Measurements from ENCODE around the gene AQP6. TPM values are rescaled to one million over a fixed set of nuclear protein-coding genes. Genes with fewer than 3 reads are reported as not detected.

The AQP6 gene
- total and polyA plus RNA-seq, 8 donors: 0.06 to 0.31 (median 0.14) TPM; not detected in 4

DNA sequence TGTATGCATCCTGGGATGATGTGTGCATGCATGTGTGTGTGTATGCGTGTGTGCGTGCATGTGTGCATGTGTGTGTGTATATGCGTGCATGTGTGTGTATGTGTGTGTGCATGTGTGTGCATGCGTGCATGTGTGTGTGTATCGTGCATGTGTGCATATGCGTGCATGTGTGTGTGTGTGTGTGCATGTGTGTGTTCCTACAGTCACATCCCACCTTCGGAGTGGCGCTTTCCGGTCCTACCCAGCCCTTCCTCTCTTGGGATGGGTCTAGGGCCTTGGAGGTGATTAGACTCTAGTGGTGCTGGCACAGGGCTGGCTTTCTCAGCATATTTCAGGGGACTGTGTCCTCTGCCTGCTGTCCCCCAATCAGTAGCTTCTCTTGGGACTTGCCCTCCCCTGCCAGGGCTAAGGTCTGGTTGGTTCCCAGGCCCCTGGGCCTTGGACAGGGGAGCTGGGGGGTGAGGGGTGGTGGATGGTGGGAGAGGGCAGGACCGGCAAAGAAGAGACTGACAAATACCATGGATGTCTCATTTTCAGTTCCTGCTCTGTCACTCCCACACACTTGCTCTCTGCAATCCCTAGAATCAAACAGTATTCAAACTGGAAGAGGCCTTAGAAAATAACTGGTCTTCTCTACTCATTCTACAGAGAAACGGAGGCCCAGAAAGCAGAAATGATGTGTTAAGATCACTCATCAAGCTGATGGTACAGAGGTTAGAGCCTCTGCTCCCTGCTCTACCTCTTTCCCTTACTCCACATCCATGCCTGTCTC is 47.1 kb upstream of the AQP6 start:
- 87 to 89% methylated on average over 11 of the region's 11 CpGs for WGBS, 2 donors
- no peak for DNase-seq
- Histone ChIP-seq H3K4me1 (peaks cover 0 to 6% (median 4%) of the 10 kb centered on the region in 3 donors), H3K9me3 (no peaks in the 10 kb centered on the region), H3K27me3 (no peaks in the 10 kb centered on the region), H3K36me3 (no peaks in the 10 kb centered on the region), H3K4me3 (no peak overlapping the region), H3K27ac (no peak overlapping the region)
- no peak for FAIRE-seq
- intact Hi-C loops (cut with DNase I): no loop called here
- TF ChIP-seq, protein P1, sequence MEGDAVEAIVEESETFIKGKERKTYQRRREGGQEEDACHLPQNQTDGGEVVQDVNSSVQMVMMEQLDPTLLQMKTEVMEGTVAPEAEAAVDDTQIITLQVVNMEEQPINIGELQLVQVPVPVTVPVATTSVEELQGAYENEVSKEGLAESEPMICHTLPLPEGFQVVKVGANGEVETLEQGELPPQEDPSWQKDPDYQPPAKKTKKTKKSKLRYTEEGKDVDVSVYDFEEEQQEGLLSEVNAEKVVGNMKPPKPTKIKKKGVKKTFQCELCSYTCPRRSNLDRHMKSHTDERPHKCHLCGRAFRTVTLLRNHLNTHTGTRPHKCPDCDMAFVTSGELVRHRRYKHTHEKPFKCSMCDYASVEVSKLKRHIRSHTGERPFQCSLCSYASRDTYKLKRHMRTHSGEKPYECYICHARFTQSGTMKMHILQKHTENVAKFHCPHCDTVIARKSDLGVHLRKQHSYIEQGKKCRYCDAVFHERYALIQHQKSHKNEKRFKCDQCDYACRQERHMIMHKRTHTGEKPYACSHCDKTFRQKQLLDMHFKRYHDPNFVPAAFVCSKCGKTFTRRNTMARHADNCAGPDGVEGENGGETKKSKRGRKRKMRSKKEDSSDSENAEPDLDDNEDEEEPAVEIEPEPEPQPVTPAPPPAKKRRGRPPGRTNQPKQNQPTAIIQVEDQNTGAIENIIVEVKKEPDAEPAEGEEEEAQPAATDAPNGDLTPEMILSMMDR (IDR thresholded peaks at IDR 0.05): no peak
- ATAC-seq: no peak

DNA sequence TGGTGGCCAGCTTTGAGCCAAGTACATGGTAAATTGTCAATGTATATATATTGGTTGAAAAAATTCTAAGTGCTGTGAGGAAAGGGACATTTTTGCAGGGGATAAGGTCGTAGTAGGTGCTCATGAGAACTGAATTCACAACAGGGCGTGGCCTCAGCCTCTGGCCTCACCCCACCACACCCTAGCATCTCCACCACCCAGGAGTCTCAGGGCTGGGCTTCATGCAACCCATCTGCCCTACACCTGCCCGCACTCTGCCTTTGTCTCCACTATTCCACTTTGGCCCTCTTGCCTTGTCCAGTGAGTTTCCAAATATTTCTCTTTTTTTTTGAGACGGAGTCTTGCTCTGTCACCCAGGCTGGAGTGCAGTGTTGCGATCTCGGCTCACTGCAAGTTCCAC is 44.3 kb upstream of the AQP6 start:
- TF ChIP-seq, protein P1 (IDR thresholded peaks at IDR 0.05): no peak
- intact Hi-C loops (cut with DNase I): no loop called here
- Histone ChIP-seq H3K27me3 (no peaks in the 10 kb centered on the region), H3K27ac (no peak overlapping the region), H3K4me3 (no peak overlapping the region), H3K4me1 (no peaks in the 10 kb centered on the region), H3K9me3 (no peaks in the 10 kb centered on the region), H3K36me3 (no peaks in the 10 kb centered on the region)
- ATAC-seq (no peak), DNase-seq (no peak), FAIRE-seq (no peak)
- 85 to 89% methylated on average over 6 of the region's 6 CpGs for WGBS, 2 donors

DNA sequence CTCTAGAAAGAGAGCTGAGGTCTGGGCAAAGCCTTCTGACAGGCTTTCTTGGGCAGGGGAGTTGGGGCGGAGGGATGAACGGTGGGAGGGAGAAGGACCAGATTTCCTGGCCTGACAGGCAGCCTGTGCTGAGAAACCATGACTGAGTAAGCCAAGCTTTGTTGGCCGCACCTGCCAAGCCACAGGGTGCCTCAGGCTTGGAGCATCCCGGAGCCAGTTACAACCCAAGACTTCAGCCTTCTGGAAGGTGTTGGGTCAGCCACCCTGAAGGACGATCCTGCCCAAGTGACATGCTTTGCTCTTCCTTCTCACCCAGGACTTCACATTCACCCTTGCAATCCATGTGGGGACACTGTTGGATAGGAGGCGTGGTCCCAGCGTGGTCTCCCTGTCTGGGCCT is 43.2 kb upstream of the AQP6 start:
- WGBS, 2 donors: 73 to 78% methylated on average over 7 of the region's 7 CpGs
- Histone ChIP-seq H3K4me1 (no peaks in the 10 kb centered on the region), H3K27ac (no peak overlapping the region), H3K27me3 (no peaks in the 10 kb centered on the region), H3K9me3 (no peaks in the 10 kb centered on the region), H3K4me3 (no peak overlapping the region), H3K36me3 (no peaks in the 10 kb centered on the region)
- TF ChIP-seq, protein P1 (IDR thresholded peaks at IDR 0.05): no peak
- ATAC-seq (no peak), FAIRE-seq (no peak), DNase-seq (no peak)
- intact Hi-C loops (cut with DNase I): no loop called here

DNA sequence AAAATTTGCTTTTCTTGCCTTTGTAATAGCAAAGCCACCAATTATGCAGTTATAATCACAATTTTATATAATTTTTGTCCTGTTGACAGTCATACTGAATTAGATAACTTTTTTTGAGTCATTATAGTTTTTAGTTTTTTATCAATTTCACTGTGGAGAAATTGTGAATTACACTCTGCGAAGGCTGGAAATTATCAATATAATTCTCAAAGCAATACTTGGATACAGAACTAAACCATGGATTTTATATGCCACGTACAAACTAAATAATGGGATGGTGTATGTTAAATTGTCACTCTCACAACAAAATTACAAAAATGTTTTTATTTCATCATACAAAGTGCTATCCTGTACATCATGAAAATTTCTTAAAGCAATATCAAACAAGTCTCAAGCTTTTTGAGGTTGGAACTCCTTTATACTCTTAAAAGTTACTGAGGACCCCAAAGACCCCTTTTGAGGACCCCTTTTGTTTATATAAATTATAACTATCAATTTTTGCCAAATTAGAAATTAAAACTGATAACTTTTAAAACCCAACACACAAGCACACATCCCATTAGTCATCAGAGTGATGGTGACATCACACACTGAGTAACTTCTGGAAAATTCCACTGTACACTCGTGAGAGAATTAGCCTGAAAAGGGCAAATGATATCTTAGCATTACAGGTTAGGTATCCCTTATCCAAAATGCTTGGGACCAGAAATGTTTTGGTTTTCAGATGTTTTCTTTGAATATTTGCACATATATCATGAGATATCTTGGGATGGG is 42.0 kb upstream of the AQP6 start:
- Histone ChIP-seq H3K4me1 (no peaks in the 10 kb centered on the region), H3K27ac (no peak overlapping the region), H3K27me3 (no peaks in the 10 kb centered on the region), H3K4me3 (no peak overlapping the region), H3K9me3 (no peaks in the 10 kb centered on the region), H3K36me3 (no peaks in the 10 kb centered on the region)
- no peak for FAIRE-seq
- TF ChIP-seq, protein P1 (IDR thresholded peaks at IDR 0.05): no peak
- intact Hi-C loops (cut with DNase I): no loop called here
- peak in 1 of 4 donors; percentile 49 for ATAC-seq
- no peak for DNase-seq
- WGBS, 2 donors: 48 to 62% methylated on average over 3 of the region's 3 CpGs

DNA sequence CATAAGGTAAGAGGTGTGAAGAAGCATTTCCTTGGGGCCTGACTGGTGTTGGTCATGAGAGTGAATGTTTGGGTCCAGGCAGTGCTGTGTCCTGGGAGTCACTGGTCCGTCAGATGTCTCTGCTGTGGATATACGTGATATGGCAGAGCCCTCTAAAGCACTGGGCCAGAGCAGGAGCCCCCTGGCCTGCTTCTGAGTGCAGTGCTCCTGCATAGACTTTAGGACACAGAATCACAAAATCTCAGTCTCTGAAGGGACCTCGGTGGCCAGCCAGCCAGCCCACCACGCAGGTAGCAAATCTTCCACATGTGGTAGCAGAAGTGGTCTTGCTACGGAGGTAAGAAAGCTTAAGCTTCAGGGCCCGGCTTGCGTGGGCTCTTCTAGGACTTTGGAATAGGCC is 40.7 kb upstream of the AQP6 start:
- FAIRE-seq (no peak), DNase-seq (no peak), ATAC-seq (no peak)
- TF ChIP-seq, protein P1 (IDR thresholded peaks at IDR 0.05): no peak
- H3K4me3 ChIP-seq: no peak overlapping the region
- no peaks in the 10 kb centered on the region for H3K9me3 ChIP-seq
- no peaks in the 10 kb centered on the region for H3K27me3 ChIP-seq
- whole genome bisulfite sequencing, 2 donors: 69 to 71% methylated on average over 7 of the region's 7 CpGs
- H3K27ac ChIP-seq: no peak overlapping the region
- intact Hi-C loops (cut with DNase I): no loop called here
- H3K4me1 ChIP-seq: no peaks in the 10 kb centered on the region
- H3K36me3 ChIP-seq: no peaks in the 10 kb centered on the region
